Common myeloid progenitor, CD34-positive (primary cell): ENCODE data around the gene USP40.

Source experiments
- CTCF ChIA-PET: fragments of 350-600 bp; sonication (Branson Sonifier 250); formaldehyde crosslinking; loops from one replicate; lab custom pipeline; 2021; ENCODE audit warnings: antibody characterized with exemption; lab: Charles Lee
- POLR2A ChIA-PET: fragments of 350-600 bp; sonication (Branson Sonifier 250); formaldehyde crosslinking; loops from one replicate; lab custom pipeline; 2021; ENCODE audit warnings: antibody characterized with exemption; lab: Charles Lee
- DNase-seq, 3 donors: peaks; one replicate each; pipeline versions ENCODE4 v3.0.0 to v3.0.0-alpha.2; 2013
- H3K27ac ChIP-seq, 2 experiments: 1 replicate in 1 of 2; 2 replicates in 1 of 2; pipeline ENCODE4 v1.7.0; 2013; ENCODE audit warnings: inconsistent platforms in 2 of 2, low read length in 2 of 2, mild to moderate bottlenecking in 2 of 2, low read depth in 1 of 2, moderate library complexity in 1 of 2; ENCODE audit not compliant: severe bottlenecking in 2 of 2, insufficient read depth in 1 of 2, poor library complexity in 1 of 2
- H3K27me3 ChIP-seq, 5 experiments: replicated peaks in 2 of 5; 1 replicate in 3 of 5; 2 replicates in 2 of 5; pipeline versions ENCODE4 v1.6.1 to v1.7.0; 2013; ENCODE audit warnings: low read length in 4 of 5, mild to moderate bottlenecking in 2 of 5, moderate library complexity in 2 of 5, inconsistent platforms in 1 of 5; ENCODE audit not compliant: insufficient read depth in 5 of 5, control insufficient read depth in 4 of 5
- H3K36me3 ChIP-seq, 4 experiments: 1 replicate in 2 of 4; 2 replicates in 2 of 4; pipeline versions ENCODE4 v1.6.1 to v1.7.0; 2013; ENCODE audit warnings: low read length in 3 of 4, control low read depth in 1 of 4, mild to moderate bottlenecking in 1 of 4; ENCODE audit not compliant: control insufficient read depth in 4 of 4, insufficient read depth in 4 of 4
- H3K4me1 ChIP-seq, 4 experiments: 1 replicate in 3 of 4; 2 replicates in 1 of 4; pipeline versions ENCODE4 v1.6.1 to v1.7.1; 2013; ENCODE audit warnings: low read length in 3 of 4, mild to moderate bottlenecking in 3 of 4, control low read depth in 1 of 4, inconsistent platforms in 1 of 4, moderate library complexity in 1 of 4; ENCODE audit not compliant: control insufficient read depth in 4 of 4, insufficient read depth in 4 of 4; ENCODE audit errors: control extremely low read depth in 1 of 4
- H3K4me3 ChIP-seq, 7 experiments: 1 replicate in 4 of 7; 2 replicates in 3 of 7; pipeline versions ENCODE4 v1.5.1 to v1.7.0; 2013; ENCODE audit warnings: mild to moderate bottlenecking in 7 of 7, low read length in 6 of 7, moderate library complexity in 6 of 7, inconsistent platforms in 2 of 7, low read depth in 2 of 7, control low read depth in 1 of 7; ENCODE audit not compliant: insufficient read depth in 4 of 7, control insufficient read depth in 1 of 7; ENCODE audit errors: extremely low read depth in 1 of 7
- H3K9me3 ChIP-seq, 5 experiments: 1 replicate in 4 of 5; 2 replicates in 1 of 5; pipeline versions ENCODE4 v1.6.1 to v1.7.1; 2013; ENCODE audit warnings: low read length in 4 of 5, mild to moderate bottlenecking in 2 of 5, inconsistent platforms in 1 of 5, low read depth in 1 of 5, moderate library complexity in 1 of 5; ENCODE audit not compliant: control insufficient read depth in 4 of 5, insufficient read depth in 2 of 5; ENCODE audit errors: control extremely low read depth in 1 of 5
- WGBS: methylation state at CpG from one replicate; pipeline ENCODE4 v1.1.5; 2013; ENCODE audit not compliant: insufficient coverage; 5-methylcytosine and 5-hydroxymethylcytosine counted together

USP40 gene

GRCh38 chr2:233538741-233539140, 27.8 kb downstream of the USP40 start:
- Histone ChIP-seq H3K4me3 (no peak overlapping the region), H3K27ac (no peak overlapping the region), H3K9me3 (no peaks in the 10 kb centered on the region), H3K27me3 (no peaks in the 10 kb centered on the region), H3K36me3 (peaks cover 0 to 18% (median 5%) of the 10 kb centered on the region in 4 experiments), H3K4me1 (no peaks in the 10 kb centered on the region)
- 100% methylated on average over 2 of the region's 5 CpGs for WGBS
- no peak for DNase-seq
- CTCF ChIA-PET: no interaction called here
- POLR2A ChIA-PET: interaction anchor here (0.7 kb wide), 2 partner anchors 28 to 270 kb away, joined by 3 read pairs; partner anchors contain the start of gene USP40

- DNase-seq: no peak
- CTCF ChIA-PET: no interaction called here
These were observed 31.3 kb downstream of the USP40 start for GRCh38 chr2:233535271-233535670.

GRCh38 chr2:233532971-233533370, 33.6 kb downstream of the USP40 start:
- no peak overlapping the region for H3K27ac ChIP-seq
- no peaks in the 10 kb centered on the region for H3K9me3 ChIP-seq
- 100% methylated on average over 1 of the region's 1 CpG for WGBS
- no peak overlapping the region for H3K4me3 ChIP-seq
- no peaks in the 10 kb centered on the region for H3K27me3 ChIP-seq
- H3K36me3 ChIP-seq: peaks cover 0 to 18% (median 9%) of the 10 kb centered on the region in 4 experiments
- ChIA-PET POLR2A (no interaction called here), CTCF (no interaction called here)
- H3K4me1 ChIP-seq: no peaks in the 10 kb centered on the region
- no peak for DNase-seq

More at GRCh38 chr2:233535271-233535670, 31.3 kb downstream of the USP40 start:
- Histone ChIP-seq H3K27me3 (no peaks in the 10 kb centered on the region), H3K27ac (no peak overlapping the region), H3K4me1 (no peaks in the 10 kb centered on the region), H3K4me3 (no peak overlapping the region), H3K36me3 (peaks cover 0 to 22% (median 9%) of the 10 kb centered on the region in 4 experiments), H3K9me3 (no peaks in the 10 kb centered on the region)
- POLR2A ChIA-PET: no interaction called here

- POLR2A ChIA-PET: no interaction called here
- DNase-seq: no peak
- no peaks in the 10 kb centered on the region for H3K4me1 ChIP-seq
- 96% methylated on average over 6 of the region's 6 CpGs for WGBS
- no peaks in the 10 kb centered on the region for H3K27me3 ChIP-seq
- peaks cover 0 to 18% (median 11%) of the 10 kb centered on the region in 4 experiments for H3K36me3 ChIP-seq
- CTCF ChIA-PET: no interaction called here
- no peak overlapping the region for H3K27ac ChIP-seq
- H3K4me3 ChIP-seq: no peak overlapping the region
- no peaks in the 10 kb centered on the region for H3K9me3 ChIP-seq
These were observed 34.6 kb downstream of the USP40 start for GRCh38 chr2:233531955-233532354.

- no peaks in the 10 kb centered on the region for H3K4me1 ChIP-seq
- no peaks in the 10 kb centered on the region for H3K27me3 ChIP-seq
- peaks cover 3 to 13% (median 9%) of the 10 kb centered on the region in 4 experiments for H3K36me3 ChIP-seq
- ChIA-PET POLR2A (no interaction called here), CTCF (no interaction called here)
- no peak overlapping the region for H3K4me3 ChIP-seq
- DNase-seq: no peak
- no peaks in the 10 kb centered on the region for H3K9me3 ChIP-seq
- WGBS: 100% methylated on average over 1 of the region's 1 CpG
- no peak overlapping the region for H3K27ac ChIP-seq
These were observed 36.2 kb downstream of the USP40 start for GRCh38 chr2:233530381-233530780.

GRCh38 chr2:233528182-233528581, 38.4 kb downstream of the USP40 start:
- POLR2A ChIA-PET: no interaction called here
- CTCF ChIA-PET: no interaction called here

GRCh38 chr2:233525791-233526190, 40.8 kb downstream of the USP40 start:
- Histone ChIP-seq H3K36me3 (peaks cover 4 to 20% (median 13%) of the 10 kb centered on the region in 4 experiments), H3K4me1 (no peaks in the 10 kb centered on the region), H3K4me3 (no peak overlapping the region), H3K27ac (no peak overlapping the region), H3K9me3 (no peaks in the 10 kb centered on the region), H3K27me3 (no peaks in the 10 kb centered on the region)
- ChIA-PET CTCF (no interaction called here), POLR2A (no interaction called here)
- DNase-seq: no peak

More at GRCh38 chr2:233528182-233528581, 38.4 kb downstream of the USP40 start:
- no peak for DNase-seq
- H3K27me3 ChIP-seq: no peaks in the 10 kb centered on the region
- WGBS: 99% methylated on average over 10 of the region's 10 CpGs
- H3K27ac ChIP-seq: no peak overlapping the region
- H3K4me1 ChIP-seq: no peaks in the 10 kb centered on the region
- no peak overlapping the region for H3K4me3 ChIP-seq
- no peaks in the 10 kb centered on the region for H3K9me3 ChIP-seq
- H3K36me3 ChIP-seq: peaks cover 3 to 14% (median 8%) of the 10 kb centered on the region in 4 experiments
